Heart right ventricle (tissue), 16 donors: ENCODE measurements around the gene NXN. TPM values are rescaled to one million over a fixed set of nuclear protein-coding genes. Genes with fewer than 3 reads are reported as not detected.

Experiments
- ATAC-seq, 8 donors: fragments of 200-7000 bp; cut with Tn5 transposase; one replicate each; pipeline ENCODE4 v1.9.1; 2020; ENCODE audit warnings: mild to moderate bottlenecking in 8 of 8, moderate library complexity in 8 of 8, moderate number of reproducible peaks in 1 of 8
- DNase-seq, 2 donors: peaks; one replicate each; pipeline ENCODE4 v3.0.0-alpha.2; 2020
- H3K27ac ChIP-seq, 10 donors: fragments of 200-600 bp; sonication (generic) in 2 of 10; one replicate each; pipeline versions ENCODE4 v1.5.0 to v1.8.0; 2020 to 2022; ENCODE audit warnings: mild to moderate bottlenecking in 3 of 10
- H3K27me3 ChIP-seq, 7 donors: fragments of 200-600 bp; one replicate each; pipeline ENCODE4 v1.8.0; 2021 to 2022; ENCODE audit warnings: mild to moderate bottlenecking in 2 of 7
- H3K36me3 ChIP-seq, 9 donors: fragments of 200-600 bp; sonication (generic) in 1 of 9; one replicate each; pipeline versions ENCODE4 v1.5.0 to v1.8.0; 2020 to 2022; ENCODE audit warnings: mild to moderate bottlenecking in 2 of 9
- H3K4me1 ChIP-seq, 9 donors: fragments of 200-600 bp; sonication (generic) in 1 of 9; one replicate each; pipeline versions ENCODE4 v1.5.0 to v1.8.0; 2020 to 2022; ENCODE audit warnings: mild to moderate bottlenecking in 4 of 9
- H3K4me3 ChIP-seq, 10 donors: fragments of 200-600 bp; sonication (generic) in 2 of 10; one replicate each; pipeline versions ENCODE4 v1.5.0 to v1.8.0; 2020 to 2022; ENCODE audit warnings: mild to moderate bottlenecking in 7 of 10, moderate library complexity in 2 of 10
- H3K9me3 ChIP-seq, 11 donors: fragments of 200-600 bp in 10 of 11; sonication (generic) in 2 of 11; one replicate each; pipeline versions ENCODE4 v1.5.0 to v1.8.0; 2013 to 2022; ENCODE audit warnings: mild to moderate bottlenecking in 2 of 11, control low read depth in 1 of 11, moderate library complexity in 1 of 11
- WGBS, 2 donors: extraction: QIAGEN DNeasy Blood & Tissue Kit; methylation state at CpG; one replicate each; pipeline ENCODE4 v1.1.7; 2013; ENCODE audit warnings: inconsistent platforms in 1 of 2; 5-methylcytosine and 5-hydroxymethylcytosine counted together
- intact Hi-C, 10 donors: fragments of 100-400 bp; cut with DNase I; formaldehyde crosslinking; loops; one replicate each; pipeline versions ENCODE4 v1.11.1 to v1.14.2; 2022
- polyA plus RNA-seq, 2 donors: library from polyadenylated mRNA; stranded (reverse); fragments of 200-250 nt; gene quantifications; one replicate each; pipeline ENCODE4 v1.2.3, GENCODE V29; 2013
- total RNA-seq, 10 donors: library from RNA; stranded (reverse); fragmentation: NEBNext Ultra II Directional in 3 of 10; extraction: Animal tissue kit (Norgen Biotek cat#: 25700) in 3 of 10; gene quantifications; one replicate each; pipeline versions ENCODE4 v1.2.1 to v1.2.4, GENCODE V29; 2021 to 2023
- TF ChIP-seq, protein P1 (sequence below), 9 donors: fragments of 200-600 bp; sonication (generic) in 2 of 9; IDR thresholded peaks; one replicate each; pipeline versions ENCODE4 v1.5.0 to v1.8.0; 2021 to 2022; ENCODE audit warnings: antibody characterized with exemption in 9 of 9, mild to moderate bottlenecking in 5 of 9, moderate library complexity in 1 of 9
- donor health status: Arrhythmogenic right ventricular cardiomyopathy.
- donor health status: ischemic (EF 13 %, LVEDD 7.1; RV severe dilation, severe dysfunction).
- donor health status: healthy with polysubstance abuse.
- donor health status: DM: no; HTN: yes; CAD: no.
- donor health status: DM: no; HTN: no; CAD: no.
- donor health status: ischemic (EF 25% LVEDD 6.9; RV normal size, moderate dysfunction).
- donor health status: ischemic (EF 25% LVEDD 5.7; RV mildly dilated, moderate dysfunction).
- donor health status: healthy.
- donor health status: DM: yes; HTN: yes; CAD: no.
- donor health status: Ischemic cardiomyopathy.
- donor health status: ischemic (EF 35%, LVEDD 5.7; RV mildly dilated, moderate dysfunction).
- donor health status: nonischemic (EF 11% LVEDD 7.7; RV severe dilation, severe dysfunction).
- donor health status: DM: yes; HTN: yes; CAD: no.
- donor health status: PGD.
- donor health status: ischemic (EF 29% LVEDD 5.4; RV normal size, mild dysfunction).
- donor health status: nonischemic (EF 23%, LVEDD 6.1; RV moderate dilation, normal function).

NXN gene
- total and polyA plus RNA-seq, 12 donors: 9.9 to 24.4 (median 15.9) TPM

GRCh38 chr17:920190-920589 lies 59.4 kb downstream of the NXN start:
- TF ChIP-seq, protein P1, sequence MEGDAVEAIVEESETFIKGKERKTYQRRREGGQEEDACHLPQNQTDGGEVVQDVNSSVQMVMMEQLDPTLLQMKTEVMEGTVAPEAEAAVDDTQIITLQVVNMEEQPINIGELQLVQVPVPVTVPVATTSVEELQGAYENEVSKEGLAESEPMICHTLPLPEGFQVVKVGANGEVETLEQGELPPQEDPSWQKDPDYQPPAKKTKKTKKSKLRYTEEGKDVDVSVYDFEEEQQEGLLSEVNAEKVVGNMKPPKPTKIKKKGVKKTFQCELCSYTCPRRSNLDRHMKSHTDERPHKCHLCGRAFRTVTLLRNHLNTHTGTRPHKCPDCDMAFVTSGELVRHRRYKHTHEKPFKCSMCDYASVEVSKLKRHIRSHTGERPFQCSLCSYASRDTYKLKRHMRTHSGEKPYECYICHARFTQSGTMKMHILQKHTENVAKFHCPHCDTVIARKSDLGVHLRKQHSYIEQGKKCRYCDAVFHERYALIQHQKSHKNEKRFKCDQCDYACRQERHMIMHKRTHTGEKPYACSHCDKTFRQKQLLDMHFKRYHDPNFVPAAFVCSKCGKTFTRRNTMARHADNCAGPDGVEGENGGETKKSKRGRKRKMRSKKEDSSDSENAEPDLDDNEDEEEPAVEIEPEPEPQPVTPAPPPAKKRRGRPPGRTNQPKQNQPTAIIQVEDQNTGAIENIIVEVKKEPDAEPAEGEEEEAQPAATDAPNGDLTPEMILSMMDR (IDR thresholded peaks at IDR 0.05): no peak
- Histone ChIP-seq H3K4me1 (peaks cover 0 to 37% (median 18%) of the 10 kb centered on the region in 9 donors), H3K36me3 (peaks cover 0 to 4% (median 0%) of the 10 kb centered on the region in 9 donors), H3K4me3 (no peak overlapping the region), H3K9me3 (no peaks in the 10 kb centered on the region), H3K27me3 (no peaks in the 10 kb centered on the region), H3K27ac (no peak overlapping the region)
- ATAC-seq: no peak
- no peak for DNase-seq
- intact Hi-C loops: no loop called here
- whole genome bisulfite sequencing, 2 donors: 95 to 98% methylated on average over 16 of the region's 16 CpGs

DNA sequence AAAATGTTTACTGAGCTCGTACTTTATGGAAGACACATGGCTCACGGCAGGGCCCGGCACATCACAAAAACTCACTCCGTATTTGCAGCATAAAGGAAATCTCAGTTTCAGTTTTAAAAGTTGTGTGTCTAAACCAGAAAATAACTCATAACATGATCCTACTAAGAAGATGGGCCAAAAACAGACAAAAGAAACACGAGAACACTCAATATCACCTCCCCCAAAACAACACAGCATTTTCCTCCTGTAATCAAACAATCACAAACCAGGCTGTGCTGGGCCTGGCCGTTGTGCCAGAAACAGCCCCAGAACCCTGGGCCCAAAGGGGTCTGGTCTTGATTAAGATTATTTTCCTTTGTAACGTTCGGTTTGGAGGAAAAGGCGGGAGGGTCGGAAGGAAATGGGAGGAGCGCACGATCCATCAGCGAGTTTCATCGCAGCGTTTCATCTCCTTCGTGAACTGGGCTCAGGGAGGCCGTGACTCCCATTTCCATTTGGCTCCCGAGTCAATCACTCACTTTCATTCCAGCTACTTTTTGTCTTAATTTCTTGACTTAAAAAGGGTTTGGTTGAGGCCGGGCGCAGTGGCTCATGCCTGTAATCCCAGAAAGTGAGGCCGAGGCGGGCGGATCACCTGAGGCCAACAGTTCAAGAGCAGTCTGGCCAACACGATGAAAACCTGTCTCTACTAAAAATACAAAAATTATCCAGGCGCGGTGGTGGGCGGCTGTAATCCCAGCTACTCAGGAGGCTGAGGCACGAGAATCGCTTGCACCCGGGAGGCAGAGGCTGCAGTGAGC lies 61.4 kb downstream of the NXN start:
- Histone ChIP-seq H3K9me3 (no peaks in the 10 kb centered on the region), H3K4me1 (peaks cover 0 to 48% (median 24%) of the 10 kb centered on the region in 9 donors), H3K4me3 (peak overlapping the region in 5 of 10 donors; percentile 3 to 23 (median 15)), H3K36me3 (peaks cover 0 to 4% (median 0%) of the 10 kb centered on the region in 9 donors), H3K27ac (peak overlapping the region; percentile 22 to 89 (median 78)), H3K27me3 (no peaks in the 10 kb centered on the region)
- intact Hi-C loops: loop anchor here in 4 of 10 donors (5.0 to 10.0 kb wide), 4 partner anchors 36 to 73 kb away; partner anchors contain the start of gene NXN (in 2 of the 4)
- TF ChIP-seq, protein P1 (IDR thresholded peaks at IDR 0.05): no peak
- ATAC-seq: peak in 7 of 8 donors; percentile 8 to 61 (median 27)
- 70 to 71% methylated on average over 30 of the region's 30 CpGs for WGBS, 2 donors
- DNase-seq: peak in 1 of 2 donors; percentile 39

DNA sequence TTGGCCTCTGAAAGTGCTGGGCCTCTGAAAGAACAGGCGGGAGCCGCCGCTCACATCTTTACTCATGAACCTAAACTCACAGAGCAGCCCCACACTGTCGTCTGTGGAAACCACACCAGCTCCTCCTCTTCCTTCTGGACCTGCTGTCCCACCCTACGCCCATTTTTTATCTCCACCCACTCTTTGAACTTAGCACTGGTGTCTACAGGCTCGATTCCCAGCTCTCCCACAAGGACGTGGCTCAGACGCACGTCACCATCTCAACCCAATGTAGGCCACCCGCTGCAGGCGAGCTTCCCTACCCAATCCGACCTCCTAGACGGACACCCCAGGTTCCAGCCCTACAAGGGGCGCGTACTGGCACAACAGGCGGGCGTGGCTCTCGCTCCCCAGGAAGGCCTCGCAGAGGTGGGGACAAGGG lies 62.2 kb downstream of the NXN start:
- peak overlapping the region in 5 of 10 donors; percentile 3 to 23 (median 15) for H3K4me3 ChIP-seq
- no peaks in the 10 kb centered on the region for H3K27me3 ChIP-seq
- H3K9me3 ChIP-seq: no peaks in the 10 kb centered on the region
- ATAC-seq: peak; percentile 25 to 85 (median 62)
- peaks cover 0 to 48% (median 24%) of the 10 kb centered on the region in 9 donors for H3K4me1 ChIP-seq
- peak overlapping the region; percentile 22 to 89 (median 80) for H3K27ac ChIP-seq
- intact Hi-C loops: loop anchor here in 4 of 10 donors (5.0 to 10.0 kb wide), 4 partner anchors 35 to 73 kb away; partner anchors contain the start of gene NXN (in 2 of the 4)
- WGBS, 2 donors: 73 to 82% methylated on average over 19 of the region's 19 CpGs
- DNase-seq: peak; percentile 28 to 44
- TF ChIP-seq, protein P1 (IDR thresholded peaks at IDR 0.05): no peak
- peaks cover 0 to under 1% (median 0%) of the 10 kb centered on the region in 9 donors for H3K36me3 ChIP-seq

DNA sequence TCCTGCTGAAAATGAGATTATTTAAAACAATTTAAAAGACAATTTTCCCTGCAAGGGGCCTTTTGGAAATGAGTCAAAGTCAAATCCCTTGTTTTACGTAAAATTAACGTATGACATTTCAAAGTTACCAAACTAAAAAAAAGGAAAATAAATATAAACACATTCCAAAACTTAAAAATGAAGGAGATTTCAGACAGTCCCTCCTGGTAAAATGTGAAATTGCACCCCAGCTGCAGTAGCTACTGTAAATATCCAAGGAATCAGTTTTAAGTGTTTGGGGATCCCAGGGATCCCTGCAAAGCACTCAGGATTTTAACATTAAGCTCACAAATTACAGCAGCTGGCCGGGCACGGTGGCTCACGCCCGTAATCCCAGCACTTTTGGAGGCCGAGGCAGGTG lies 63.3 kb downstream of the NXN start:
- Histone ChIP-seq H3K36me3 (no peaks in the 10 kb centered on the region), H3K27me3 (no peaks in the 10 kb centered on the region), H3K4me1 (peaks cover 0 to 48% (median 24%) of the 10 kb centered on the region in 9 donors), H3K9me3 (no peaks in the 10 kb centered on the region), H3K4me3 (peak overlapping the region in 2 of 10 donors; percentile 25 to 32), H3K27ac (peak overlapping the region in 9 of 10 donors; percentile 74 to 89 (median 80))
- 73 to 76% methylated on average over 7 of the region's 7 CpGs for WGBS, 2 donors
- TF ChIP-seq, protein P1 (IDR thresholded peaks at IDR 0.05): no peak
- ATAC-seq: no peak
- intact Hi-C loops: loop anchor here in 4 of 10 donors (5.0 to 10.0 kb wide), 4 partner anchors 34 to 72 kb away; partner anchors contain the start of gene NXN (in 2 of the 4)
- no peak for DNase-seq
